Neural cell (in vitro differentiated cells): ENCODE results near the gene ZDHHC14. TPM values are rescaled to one million over a fixed set of nuclear protein-coding genes. Genes with fewer than 3 reads are reported as not detected.

ENCODE experiments used
- H2AFZ ChIP-seq: fragments of 200-600, 300-800 bp; sonication (generic), shearing (Covaris generic); 2 replicates; pipeline ENCODE4 v1.6.0; 2014; ENCODE audit warnings: low read depth, mild to moderate bottlenecking, antibody characterized with exemption, low read length, moderate library complexity
- H3F3A ChIP-seq: fragments of 200-600 bp; shearing (Covaris generic); 2 replicates; pipeline ENCODE4 v1.6.1; 2016; ENCODE audit warnings: mild to moderate bottlenecking, moderate library complexity, mixed read lengths, antibody characterized with exemption, low read length; ENCODE audit not compliant: insufficient read depth, poor library complexity, severe bottlenecking
- H3K27ac ChIP-seq: fragments of 200-600, 300-800 bp; sonication (generic), shearing (Covaris generic); 2 replicates; pipeline ENCODE4 v1.5.1; 2014; ENCODE audit warnings: mild to moderate bottlenecking, low read length, moderate library complexity
- H3K27me3 ChIP-seq: fragments of 300-800, 200-600 bp; sonication (generic), shearing (Covaris generic); 2 replicates; pipeline ENCODE4 v1.6.0; 2014; ENCODE audit warnings: mild to moderate bottlenecking, low read depth, low read length, moderate library complexity; ENCODE audit not compliant: insufficient read depth
- H3K36me3 ChIP-seq: fragments of 300-800, 200-600 bp; sonication (generic), shearing (Covaris generic); 2 replicates; pipeline ENCODE4 v1.5.1; 2014; ENCODE audit warnings: mild to moderate bottlenecking, antibody characterized with exemption, low read length, moderate library complexity; ENCODE audit not compliant: insufficient read depth
- H3K4me2 ChIP-seq: fragments of 300-800, 200-600 bp; sonication (generic), shearing (Covaris generic); 2 replicates; pipeline ENCODE4 v1.6.0; 2014; ENCODE audit warnings: mild to moderate bottlenecking, low read length
- H3K4me3 ChIP-seq: fragments of 300-800, 200-600 bp; sonication (generic), shearing (Covaris generic); 2 replicates; pipeline ENCODE4 v1.5.1; 2014; ENCODE audit warnings: mild to moderate bottlenecking, low read length, moderate library complexity
- H3K79me2 ChIP-seq: fragments of 200-600 bp; shearing (Covaris generic); replicated peaks from 2 replicates; pipeline ENCODE4 v1.6.0; 2014; ENCODE audit warnings: mild to moderate bottlenecking, low read length, moderate library complexity; ENCODE audit not compliant: insufficient read depth
- H3K9ac ChIP-seq: fragments of 300-800, 200-600 bp; sonication (generic), shearing (Covaris generic); 2 replicates; pipeline ENCODE4 v1.6.1; 2016; ENCODE audit warnings: mild to moderate bottlenecking, low read length, mixed read lengths
- H3K9me2 ChIP-seq: fragments of 200-600 bp; shearing (Covaris generic); 2 replicates; pipeline ENCODE4 v1.6.1; 2016; ENCODE audit warnings: mild to moderate bottlenecking, low read length, mixed read lengths; ENCODE audit not compliant: insufficient read depth
- H3K9me3 ChIP-seq: fragments of 200-600, 300-800 bp; sonication (generic), shearing (Covaris generic); 2 replicates; pipeline ENCODE4 v1.6.1; 2016; ENCODE audit warnings: mild to moderate bottlenecking, mixed run types, low read length, moderate library complexity, mixed read lengths
- H4K20me1 ChIP-seq: fragments of 200-600 bp; shearing (Covaris generic); 2 replicates; pipeline ENCODE4 v1.6.1; 2016; ENCODE audit warnings: mild to moderate bottlenecking, mixed run types; ENCODE audit not compliant: insufficient read depth
- CTCF ChIP-seq: fragments of 450-650 bp; IDR thresholded peaks from 2 replicates; pipeline ENCODE4 v1.5.1; 2014; ENCODE audit warnings: antibody characterized with exemption, mild to moderate bottlenecking, moderate library complexity; ENCODE audit not compliant: poor library complexity, severe bottlenecking
- EP300 ChIP-seq: fragments of 450-650 bp; conservative IDR thresholded peaks from 2 replicates; pipeline ENCODE4 v1.6.1; 2014; ENCODE audit warnings: antibody characterized with exemption, mild to moderate bottlenecking, moderate library complexity; ENCODE audit not compliant: poor library complexity, severe bottlenecking
- EZH2 ChIP-seq: fragments of 200-600, 300-800 bp; shearing (Covaris generic), sonication (generic); IDR thresholded peaks from 2 replicates; pipeline ENCODE4 v1.6.1; 2014; ENCODE audit warnings: antibody characterized with exemption, low read length, borderline replicate concordance, mild to moderate bottlenecking; ENCODE audit not compliant: insufficient read depth, poor library complexity, severe bottlenecking
- MXI1 ChIP-seq: fragments of 450-650 bp; conservative IDR thresholded peaks from 2 replicates; pipeline ENCODE4 v1.6.1; 2014; ENCODE audit warnings: antibody characterized with exemption, mild to moderate bottlenecking; ENCODE audit not compliant: poor library complexity, severe bottlenecking
- POLR2AphosphoS5 ChIP-seq: IDR thresholded peaks from 2 replicates; pipeline ENCODE4 v1.6.1; 2012
- RAD21 ChIP-seq: fragments of 450-650 bp; conservative IDR thresholded peaks from 2 replicates; pipeline ENCODE4 v1.6.1; 2014; ENCODE audit warnings: antibody characterized with exemption, mild to moderate bottlenecking, moderate library complexity
- REST ChIP-seq: IDR thresholded peaks from 2 replicates; pipeline ENCODE4 v1.6.1; 2012; ENCODE audit warnings: borderline replicate concordance
- SMC3 ChIP-seq: fragments of 450-650 bp; conservative IDR thresholded peaks from 2 replicates; pipeline ENCODE4 v1.6.1; 2014; ENCODE audit warnings: antibody characterized with exemption, mild to moderate bottlenecking, moderate library complexity; ENCODE audit not compliant: poor library complexity
- TAF1 ChIP-seq: IDR thresholded peaks from 2 replicates; pipeline ENCODE4 v1.6.1; 2012; ENCODE audit warnings: low read depth
- polyA plus RNA-seq: library from polyadenylated mRNA; depleted of rRNA; stranded (reverse); fragments of >200 nt; gene quantifications from 2 replicates; pipeline ENCODE4 v1.2.3, GENCODE V29; 2014

ZDHHC14 gene
- polyA plus RNA-seq, 1 donor from 2014 or later, result 4.1 TPM

GRCh38 chr6:157514659-157515496, 133.9 kb downstream of the ZDHHC14 start:
- Histone ChIP-seq H3K27ac (no peak overlapping the region), H3K36me3 (no peaks in the 10 kb centered on the region), H3K9me3 (no peaks in the 10 kb centered on the region), H4K20me1 (no peaks in the 10 kb centered on the region), H3K27me3 (no peaks in the 10 kb centered on the region), H3K4me2 (no peak overlapping the region), H3F3A (no peaks in the 10 kb centered on the region), H2AFZ (no peak overlapping the region), H3K9me2 (no peaks in the 10 kb centered on the region), H3K4me3 (no peak overlapping the region), H3K9ac (no peak overlapping the region), H3K79me2 (no peaks in the 10 kb centered on the region)
- TF ChIP-seq RAD21 (no peak), EZH2 (no peak), MXI1 (no peak), TAF1 (no peak), CTCF (no peak), SMC3 (no peak), EP300 (no peak), REST (no peak), POLR2AphosphoS5 (no peak)

- no peak overlapping the region for H3K27ac ChIP-seq
- H3K27me3 ChIP-seq, result no peaks in the 10 kb centered on the region
- H3K4me3 ChIP-seq, result no peak overlapping the region
- H3K79me2 ChIP-seq, result no peaks in the 10 kb centered on the region
- H3K36me3 ChIP-seq, result no peaks in the 10 kb centered on the region
- no peaks in the 10 kb centered on the region for H3F3A ChIP-seq
- H3K9me2 ChIP-seq, result no peaks in the 10 kb centered on the region
- H4K20me1 ChIP-seq, result no peaks in the 10 kb centered on the region
- H3K9me3 ChIP-seq, result no peaks in the 10 kb centered on the region
- no peak for TF ChIP-seq CTCF
- TF ChIP-seq RAD21, result no peak
- TF ChIP-seq POLR2AphosphoS5, result no peak
- TF ChIP-seq EZH2, result no peak
- no peak for TF ChIP-seq REST
- TF ChIP-seq EP300, result no peak
- no peak for TF ChIP-seq SMC3
- no peak for TF ChIP-seq TAF1
- TF ChIP-seq MXI1, result no peak
- H3K9ac ChIP-seq, result no peak overlapping the region
- no peak overlapping the region for H2AFZ ChIP-seq
- H3K4me2 ChIP-seq, result no peak overlapping the region
These were observed 135.5 kb downstream of the ZDHHC14 start for GRCh38 chr6:157516319-157517026.
